NCI-H2171 (cell line): ENCODE data around the gene CDKN2A.
"Not testable (repeated sequence)": the region's sequence is repeated elsewhere in the genome, so short reads cannot be mapped to it uniquely, and the experiment has no call there.

Experiments used
- DNase-seq: peaks from one replicate; lab custom pipeline; 2025; lab: John Stamatoyannopoulos, UW

Gene CDKN2A

DNA sequence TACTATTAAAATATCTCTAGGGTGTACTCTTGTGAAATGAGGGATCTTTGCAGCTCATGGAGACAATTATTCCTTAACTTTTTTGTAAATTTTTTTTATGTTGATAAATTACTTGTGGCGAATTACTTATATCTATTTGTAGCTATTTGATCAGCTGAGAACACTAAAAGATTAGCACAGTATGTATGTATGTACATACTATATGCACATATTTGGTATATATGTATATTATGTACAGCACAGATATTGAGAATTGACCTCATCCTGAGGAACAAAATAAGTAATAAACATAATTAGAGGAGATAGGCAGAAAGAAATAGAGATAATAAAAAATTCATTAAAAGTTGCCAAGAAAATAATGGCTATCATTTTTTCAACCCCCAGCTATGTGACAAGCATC is 11.8 kb downstream of the CDKN2A start:
- DNase-seq = no peak

DNA sequence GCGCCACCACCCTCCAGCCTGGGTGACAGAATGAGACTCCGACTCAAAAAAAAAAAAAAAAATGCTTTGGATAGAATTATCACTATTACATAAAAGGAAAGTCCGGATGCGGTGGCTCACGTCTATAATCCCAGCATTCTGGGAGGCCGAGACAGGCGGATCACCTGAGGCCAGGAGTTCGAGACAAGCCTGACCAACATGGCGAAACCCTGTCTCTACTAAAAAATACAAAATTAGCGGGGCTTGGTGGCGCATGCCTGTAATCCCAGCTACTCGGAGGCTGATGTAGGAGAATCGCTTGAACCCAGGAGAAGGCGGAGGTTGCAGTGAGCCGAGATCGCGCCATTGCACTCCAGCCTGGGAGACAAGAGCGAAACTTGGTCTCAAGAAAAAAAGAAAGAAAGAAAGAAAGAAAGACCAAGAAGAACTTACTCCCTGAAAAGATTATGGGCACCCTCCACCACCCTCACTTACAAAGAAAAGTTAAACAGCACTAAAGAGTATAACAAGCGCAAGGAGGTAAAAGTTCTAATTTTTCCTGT is 17.8 kb downstream of the CDKN2A start:
- no peak for DNase-seq

DNA sequence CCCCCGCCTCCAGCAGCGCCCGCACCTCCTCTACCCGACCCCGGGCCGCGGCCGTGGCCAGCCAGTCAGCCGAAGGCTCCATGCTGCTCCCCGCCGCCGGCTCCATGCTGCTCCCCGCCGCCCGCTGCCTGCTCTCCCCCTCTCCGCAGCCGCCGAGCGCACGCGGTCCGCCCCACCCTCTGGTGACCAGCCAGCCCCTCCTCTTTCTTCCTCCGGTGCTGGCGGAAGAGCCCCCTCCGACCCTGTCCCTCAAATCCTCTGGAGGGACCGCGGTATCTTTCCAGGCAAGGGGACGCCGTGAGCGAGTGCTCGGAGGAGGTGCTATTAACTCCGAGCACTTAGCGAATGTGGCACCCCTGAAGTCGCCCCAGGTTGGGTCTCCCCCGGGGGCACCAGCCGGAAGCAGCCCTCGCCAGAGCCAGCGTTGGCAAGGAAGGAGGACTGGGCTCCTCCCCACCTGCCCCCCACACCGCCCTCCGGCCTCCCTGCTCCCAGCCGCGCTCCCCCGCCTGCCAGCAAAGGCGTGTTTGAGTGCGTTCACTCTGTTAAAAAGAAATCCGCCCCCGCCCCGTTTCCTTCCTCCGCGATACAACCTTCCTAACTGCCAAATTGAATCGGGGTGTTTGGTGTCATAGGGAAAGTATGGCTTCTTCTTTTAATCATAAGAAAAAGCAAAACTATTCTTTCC is 19.3 kb downstream of the CDKN2A start:
- peak; percentile 62 for DNase-seq

DNA sequence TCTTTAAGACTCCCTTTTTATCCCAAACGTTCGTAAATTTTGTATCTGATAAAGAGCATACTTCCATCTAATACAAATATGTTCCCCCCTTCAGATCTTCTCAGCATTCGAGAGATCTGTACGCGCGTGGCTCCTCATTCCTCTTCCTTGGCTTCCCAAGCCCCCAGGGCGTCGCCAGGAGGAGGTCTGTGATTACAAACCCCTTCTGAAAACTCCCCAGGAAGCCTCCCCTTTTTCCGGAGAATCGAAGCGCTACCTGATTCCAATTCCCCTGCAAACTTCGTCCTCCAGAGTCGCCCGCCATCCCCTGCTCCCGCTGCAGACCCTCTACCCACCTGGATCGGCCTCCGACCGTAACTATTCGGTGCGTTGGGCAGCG is 19.9 kb downstream of the CDKN2A start:
- DNase-seq = peak; percentile 26

DNA sequence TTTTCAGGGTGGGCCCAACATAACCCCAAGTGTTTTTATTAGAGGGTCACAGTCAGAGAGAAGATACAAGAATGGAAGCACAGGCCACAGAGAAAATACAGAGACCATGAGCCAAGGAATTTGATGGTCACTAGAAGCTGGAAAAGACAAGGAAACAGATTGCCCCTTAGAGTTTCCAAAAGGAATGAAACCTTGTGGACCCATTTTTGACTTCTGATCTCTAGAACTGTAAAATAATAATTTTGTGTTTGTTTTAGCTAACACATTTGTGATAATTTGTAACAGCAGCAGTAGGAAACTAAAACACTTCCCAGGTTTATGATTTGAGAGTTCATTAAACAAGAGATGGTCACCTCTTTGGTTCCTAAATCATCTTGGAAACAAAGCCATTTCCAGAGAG is 21.8 kb downstream of the CDKN2A start:
- no peak for DNase-seq

DNA sequence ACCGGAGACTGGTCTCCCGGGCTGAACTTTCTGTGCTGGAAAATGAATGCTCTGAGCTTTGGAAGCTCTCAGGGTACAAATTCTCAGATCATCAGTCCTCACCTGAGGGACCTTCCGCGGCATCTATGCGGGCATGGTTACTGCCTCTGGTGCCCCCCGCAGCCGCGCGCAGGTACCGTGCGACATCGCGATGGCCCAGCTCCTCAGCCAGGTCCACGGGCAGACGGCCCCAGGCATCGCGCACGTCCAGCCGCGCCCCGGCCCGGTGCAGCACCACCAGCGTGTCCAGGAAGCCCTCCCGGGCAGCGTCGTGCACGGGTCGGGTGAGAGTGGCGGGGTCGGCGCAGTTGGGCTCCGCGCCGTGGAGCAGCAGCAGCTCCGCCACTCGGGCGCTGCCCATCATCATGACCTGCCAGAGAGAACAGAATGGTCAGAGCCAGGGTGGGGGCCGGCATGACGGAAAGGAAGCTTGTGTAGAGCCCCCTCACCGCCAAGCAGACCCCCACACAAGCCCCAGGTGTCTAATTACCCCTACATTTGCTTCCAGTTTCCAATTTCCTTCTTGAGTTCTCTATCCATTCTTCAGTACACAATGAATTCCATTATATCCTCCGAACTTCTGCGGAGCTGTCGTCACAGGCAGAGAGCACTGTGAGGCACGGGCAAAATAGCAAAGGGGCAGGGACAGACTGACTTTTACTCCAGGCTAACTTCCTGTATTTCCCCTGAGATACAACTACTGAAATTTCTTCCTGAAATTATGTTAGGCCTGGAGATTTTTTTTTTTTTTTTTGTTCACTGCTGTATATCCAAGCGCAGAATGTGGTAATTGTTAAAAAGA is 23.2 kb downstream of the CDKN2A start:
- no peak for DNase-seq

DNA sequence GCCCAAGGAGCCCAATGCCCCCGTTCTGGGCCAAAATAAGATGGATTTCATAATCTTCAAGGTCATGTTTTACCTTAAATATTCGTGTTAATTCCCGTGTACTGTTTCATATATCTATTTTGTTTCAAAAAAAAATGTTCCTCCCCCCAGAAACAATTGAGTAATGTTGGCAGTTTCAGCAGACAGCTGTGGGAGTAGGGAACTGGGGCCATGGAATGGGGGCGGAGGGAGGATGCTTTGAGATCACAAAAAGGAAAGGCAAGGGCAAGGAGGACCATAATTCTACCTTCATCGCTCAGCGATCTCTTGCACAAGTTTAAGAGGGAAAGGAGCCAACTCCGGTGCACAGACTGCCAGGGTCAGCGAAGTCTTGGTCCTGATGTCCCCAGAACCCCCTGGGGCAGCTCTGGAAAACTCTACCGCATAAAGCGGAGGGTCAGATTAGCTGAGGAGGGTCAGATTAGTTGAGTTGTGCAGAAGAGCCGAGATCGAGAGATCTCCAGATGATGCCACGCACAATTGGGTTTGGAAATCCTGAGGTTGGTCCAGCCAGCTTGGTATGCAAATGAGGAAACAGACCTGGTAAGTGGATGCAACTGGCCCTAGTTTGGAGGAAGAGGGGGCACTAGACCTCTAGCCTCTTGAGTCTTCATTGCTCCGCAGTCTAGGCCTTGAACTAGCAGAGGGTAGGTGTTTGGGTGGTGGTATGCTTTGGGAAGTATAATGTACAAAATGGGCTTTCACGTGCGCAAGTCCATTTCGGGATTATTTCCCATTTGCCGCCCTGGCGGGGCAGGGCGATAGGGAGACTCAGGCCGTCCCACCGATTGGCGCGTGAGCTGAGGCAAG is 24.0 kb downstream of the CDKN2A start:
- DNase-seq = no peak

DNA sequence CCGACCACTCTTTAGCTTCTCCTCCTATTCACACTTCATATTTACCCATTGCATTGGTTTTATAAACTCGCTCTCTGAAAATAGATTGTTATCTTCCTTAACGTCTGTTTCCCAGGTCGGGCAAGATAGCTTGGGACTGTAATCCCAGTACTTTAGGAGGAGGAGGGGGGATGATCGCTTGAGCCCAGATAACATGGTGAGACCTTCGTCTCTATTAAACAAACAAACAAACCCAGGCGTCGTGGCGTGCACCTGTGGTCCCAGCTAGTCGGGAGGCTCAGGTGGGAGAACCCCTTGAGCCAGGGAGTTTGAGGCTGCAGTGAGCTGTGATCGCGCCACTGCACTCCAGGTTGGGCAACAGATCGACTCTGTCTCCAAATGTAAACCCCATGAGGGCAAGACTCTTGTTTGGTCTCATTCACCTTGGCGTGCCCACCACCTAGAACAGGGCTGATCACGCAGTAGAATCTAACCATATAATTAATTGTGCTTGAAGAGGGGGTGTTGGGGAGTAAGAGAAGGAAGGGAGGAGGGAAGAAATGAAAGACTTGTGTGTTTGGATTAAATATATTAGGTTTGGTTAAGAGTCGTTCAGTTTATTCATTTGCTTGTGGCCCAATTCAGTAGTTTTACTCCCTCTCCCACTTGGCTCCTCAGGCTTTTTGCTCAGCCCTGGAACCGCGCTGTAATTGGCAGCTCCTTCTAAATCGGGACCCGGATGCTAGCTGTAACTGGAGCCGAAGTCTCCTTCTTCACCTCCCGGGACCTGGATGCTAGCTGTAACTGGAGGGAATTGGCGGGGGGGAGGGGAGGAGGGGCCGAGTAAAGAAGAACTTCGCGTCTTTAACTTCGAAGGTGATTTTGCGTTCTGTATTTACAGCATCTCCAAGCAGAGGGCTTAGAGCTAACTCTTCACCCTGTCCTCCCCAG is 24.9 kb downstream of the CDKN2A start:
- DNase-seq = no peak

DNA sequence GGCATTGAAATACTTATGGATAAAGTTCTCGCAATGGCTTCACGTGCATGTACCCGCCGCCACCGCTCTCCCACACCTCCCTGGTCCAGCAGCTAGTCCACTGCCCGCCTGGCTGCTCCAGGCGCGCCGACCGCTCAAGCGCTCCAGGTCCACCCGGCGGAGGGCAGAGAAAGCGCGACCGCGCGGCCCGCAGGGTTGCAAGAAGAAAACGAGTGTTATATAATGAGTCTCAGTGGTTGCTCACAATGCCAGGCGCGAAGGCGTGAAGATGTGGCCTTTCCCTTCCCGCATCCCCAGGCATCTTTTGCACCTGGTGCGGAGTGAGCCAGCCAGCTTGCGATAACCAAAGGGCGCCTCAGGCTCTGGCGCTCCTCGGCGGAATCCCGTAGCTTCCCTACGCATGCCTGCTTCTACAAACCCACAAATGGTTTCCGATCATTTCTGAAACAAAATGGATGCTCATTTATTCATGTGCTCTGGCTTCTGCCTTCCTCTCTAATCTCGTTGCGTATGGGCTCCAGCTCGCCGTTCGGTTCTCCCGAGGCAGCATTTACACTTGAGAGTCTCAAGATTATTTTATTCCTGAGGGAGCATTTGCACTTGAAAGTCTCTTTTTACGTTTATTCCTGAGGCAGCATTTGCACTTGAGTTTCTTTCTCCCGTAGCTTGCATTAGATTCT is 25.7 kb downstream of the CDKN2A start:
- DNase-seq = no peak

DNA sequence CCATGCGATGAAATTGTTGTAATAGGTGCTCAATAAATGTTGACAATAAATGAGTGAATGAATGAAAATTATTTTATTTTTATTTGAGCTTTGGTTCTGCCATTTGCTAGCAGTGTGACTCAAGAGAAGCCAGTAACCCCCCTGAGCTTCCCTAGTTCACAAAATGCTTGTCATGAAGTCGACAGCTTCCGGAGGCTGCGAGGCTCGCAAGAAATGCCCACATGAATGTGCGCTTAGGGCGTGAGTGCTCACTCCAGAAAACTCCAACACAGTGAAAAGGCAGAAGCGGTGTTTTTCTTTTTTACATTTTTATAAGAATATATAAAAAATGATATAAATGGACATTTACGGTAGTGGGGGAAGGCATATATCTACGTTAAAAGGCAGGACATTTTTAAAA is 26.5 kb downstream of the CDKN2A start:
- DNase-seq = no peak

DNA sequence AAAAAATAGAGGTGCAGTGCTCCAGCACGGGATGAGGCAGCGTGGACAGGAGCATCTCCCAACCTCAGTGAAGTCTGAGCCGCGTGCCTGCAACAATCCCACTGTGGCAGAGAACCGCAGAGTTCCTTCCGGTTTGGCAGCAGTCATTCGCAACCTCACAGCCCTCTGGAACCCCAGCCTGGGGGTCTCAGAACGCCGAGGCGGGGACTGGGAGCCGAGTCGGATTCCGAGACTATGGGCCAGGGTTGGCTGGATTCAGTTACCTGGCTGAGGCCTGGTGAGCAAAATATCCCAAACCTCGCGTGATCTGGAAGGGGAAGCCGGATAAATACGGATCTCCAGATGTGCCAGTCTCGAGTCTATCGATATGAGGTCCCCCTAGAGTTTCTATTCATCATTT is 27.0 kb downstream of the CDKN2A start:
- no peak for DNase-seq

DNA sequence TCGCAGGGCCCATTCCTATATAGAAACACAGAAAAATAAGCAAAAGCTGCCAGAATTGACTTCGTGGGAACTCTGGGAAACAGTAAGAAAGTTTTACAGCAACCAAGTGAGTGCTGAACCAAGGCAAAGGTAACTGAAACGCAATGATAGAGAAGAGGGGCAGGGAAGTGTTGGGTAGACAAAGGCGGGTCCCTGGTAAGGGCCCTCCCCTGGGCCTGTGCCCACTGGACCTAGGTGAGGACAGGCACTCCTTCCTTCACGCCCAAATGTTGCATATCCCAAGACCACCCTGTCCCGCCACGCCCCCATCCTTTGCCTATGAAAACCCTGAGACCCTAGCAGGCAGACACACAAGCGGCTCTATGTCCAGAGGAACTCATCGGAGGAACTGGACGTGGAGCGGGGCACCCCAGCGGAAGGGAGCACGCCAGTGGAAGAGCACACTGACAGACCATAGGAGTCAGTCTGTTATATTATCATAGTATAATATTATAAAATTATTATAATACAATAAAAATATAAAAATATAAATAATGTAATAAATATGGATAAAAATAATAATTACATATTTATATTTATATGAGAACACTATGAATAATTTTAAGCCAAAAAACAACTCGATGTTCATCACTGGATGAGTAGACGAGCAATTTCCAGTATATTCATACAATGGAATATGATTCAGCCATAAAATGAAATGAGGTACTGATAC is 27.9 kb downstream of the CDKN2A start:
- DNase-seq = no peak

DNA sequence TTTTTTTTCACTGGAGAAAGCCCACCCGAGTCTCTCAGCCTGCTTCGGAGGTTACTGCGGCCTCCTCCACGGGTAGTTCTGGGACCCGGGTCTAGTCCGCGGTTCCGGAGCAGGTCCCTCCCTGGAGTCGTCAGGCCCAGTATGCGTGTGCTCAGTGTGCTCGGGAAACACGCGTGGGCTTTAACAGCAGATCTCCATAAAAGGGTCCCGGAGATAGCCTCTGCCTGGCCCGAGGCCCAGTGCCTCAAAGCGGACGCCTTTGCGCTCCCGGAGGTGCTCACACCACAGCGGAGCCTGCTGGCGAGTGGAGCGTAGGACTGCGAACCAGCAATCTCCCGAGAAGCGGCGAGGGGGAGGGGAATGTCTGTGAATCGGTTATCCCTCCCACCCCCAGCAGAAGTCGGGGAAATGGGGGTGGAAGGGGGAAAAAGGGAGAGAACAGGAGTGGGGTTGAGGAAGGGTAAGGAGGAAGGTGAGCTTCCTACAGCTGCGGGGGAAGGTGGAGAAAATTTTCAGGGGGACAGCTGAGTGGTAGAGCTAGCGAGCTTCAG is 28.7 kb downstream of the CDKN2A start:
- DNase-seq = no peak

DNA sequence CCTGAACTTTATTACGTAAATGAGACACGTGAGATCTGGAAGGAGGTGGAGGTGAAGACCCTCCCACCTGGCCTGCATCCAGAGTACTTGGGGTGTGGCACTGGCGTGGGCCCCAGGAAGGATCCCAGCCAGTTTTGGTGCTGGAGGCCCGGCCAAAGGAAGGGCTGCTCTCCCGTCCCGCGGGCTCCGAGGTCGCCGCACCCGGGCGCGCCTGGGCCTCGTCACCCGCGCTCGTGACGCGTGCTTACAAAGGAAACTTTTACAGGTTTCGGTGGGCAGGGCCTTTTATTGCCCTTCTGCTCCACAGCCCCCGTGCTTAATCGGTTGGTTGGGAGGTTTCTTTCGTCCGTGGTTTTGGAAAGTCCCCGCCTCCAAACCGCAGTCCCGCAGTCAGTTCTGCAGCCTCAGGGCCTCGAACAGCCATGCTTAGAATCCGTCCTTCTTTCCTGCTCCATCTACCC is 29.2 kb downstream of the CDKN2A start:
- no peak for DNase-seq

DNA sequence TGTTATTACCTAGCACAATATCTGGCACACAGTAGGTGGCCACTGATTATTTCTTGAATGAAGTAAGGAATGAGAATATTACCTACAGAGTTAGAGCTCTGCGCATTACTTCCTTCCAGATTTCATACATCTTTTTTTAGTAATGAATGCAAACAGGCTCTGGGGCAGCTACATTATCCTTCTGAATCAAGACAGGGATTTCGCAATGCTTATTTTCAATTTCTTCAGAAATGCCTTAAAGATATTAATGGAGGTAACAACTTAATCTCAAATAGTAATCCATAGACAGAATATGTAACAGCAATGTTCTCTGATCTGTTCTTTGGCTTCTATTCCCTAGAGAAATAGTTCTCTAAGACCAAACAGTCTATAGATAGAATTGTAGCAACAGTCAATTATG is 32.6 kb downstream of the CDKN2A start:
- DNase-seq = no peak

DNA sequence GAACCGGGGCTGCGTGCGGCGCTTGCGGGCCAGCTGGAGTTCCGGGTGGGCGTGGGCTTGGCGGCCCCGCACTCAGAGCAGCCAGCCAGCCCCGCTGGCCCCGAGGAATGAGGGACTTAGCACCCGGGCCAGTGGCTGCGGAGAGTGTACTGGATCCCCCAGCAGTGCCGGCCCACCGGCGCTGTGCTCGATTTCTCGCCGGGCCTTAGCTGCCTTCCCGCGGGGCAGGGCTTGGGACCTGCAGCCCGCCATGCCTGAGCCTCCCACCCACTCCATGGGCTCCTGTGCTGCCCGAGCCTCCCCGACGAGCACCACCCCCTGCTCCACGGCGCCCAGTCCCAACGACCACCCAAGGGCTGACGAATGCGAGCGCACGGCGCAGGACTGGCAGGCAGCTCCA is 34.9 kb downstream of the CDKN2A start:
- not testable (repeated sequence) for DNase-seq

DNA sequence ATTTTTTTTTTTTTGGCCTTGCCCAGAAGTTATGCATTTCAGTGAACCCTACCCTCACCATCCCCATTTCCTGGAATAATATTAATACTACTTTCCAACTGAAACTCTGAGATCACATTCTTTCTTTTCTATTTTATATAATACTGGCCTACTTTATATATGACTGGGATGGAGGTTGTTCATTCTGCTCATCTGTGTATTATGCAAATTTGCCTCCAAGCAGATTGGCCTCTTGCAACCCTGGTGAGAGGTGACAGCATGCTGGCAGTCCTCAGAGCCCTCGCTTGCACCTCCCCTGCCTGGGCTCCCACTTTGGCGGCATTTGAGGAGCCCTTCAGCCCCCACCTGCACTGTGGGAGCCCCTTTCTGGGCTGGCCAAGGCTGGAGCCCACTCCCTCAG is 35.4 kb downstream of the CDKN2A start:
- DNase-seq = no peak

DNA sequence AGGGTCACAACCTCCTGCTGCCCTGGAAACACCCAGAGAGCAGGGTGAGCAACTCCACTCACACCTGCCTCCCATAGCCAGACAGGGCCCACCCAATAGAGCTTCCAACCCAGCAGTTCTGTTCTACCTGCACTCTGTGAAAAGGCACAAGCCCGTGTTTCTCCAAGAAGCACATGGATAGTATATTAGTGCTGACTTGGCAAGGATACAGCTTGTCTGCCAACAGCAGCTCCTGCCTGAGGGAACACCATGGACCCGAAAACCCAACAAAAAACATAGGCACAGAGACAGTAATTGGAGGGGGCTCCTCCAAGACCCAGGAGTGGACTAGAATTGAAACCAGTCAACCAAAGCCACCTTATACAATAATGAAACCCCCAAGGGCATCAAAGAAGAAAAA is 48.6 kb downstream of the CDKN2A start:
- DNase-seq = no peak

DNA sequence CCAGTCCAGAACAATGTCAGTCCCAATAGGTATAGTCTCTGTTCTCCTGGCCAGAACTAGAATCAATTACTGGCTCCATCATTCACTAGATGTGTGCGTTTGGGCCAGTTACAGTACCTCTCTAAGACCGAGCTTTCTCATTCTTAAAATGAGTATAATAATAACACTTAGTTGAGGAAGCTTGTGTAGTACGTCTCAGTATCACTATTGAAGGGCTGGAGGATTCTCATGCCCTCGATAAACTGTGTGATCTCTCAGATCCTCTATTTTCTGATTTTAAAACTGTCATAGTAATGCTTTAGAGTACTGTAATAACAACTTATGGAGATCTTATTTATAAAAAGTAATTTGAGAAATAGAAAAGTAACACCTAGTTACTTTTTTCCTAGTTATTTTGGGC is 50.7 kb downstream of the CDKN2A start:
- DNase-seq = no peak
